BLaER1 treated with 17β-estradiol and CSF1 and Interleukin-3, amounts not matched to agents 10 nM and 100 nM (cell line): Measurements from ENCODE around the gene DCC.

ENCODE experiments used
- H3K27ac ChIP-seq, 11 experiments: shearing (Covaris generic); formaldehyde crosslinking; 2 replicates each; pipeline ENCODE4 v1.8.1; 2022
- H3K27me3 ChIP-seq, 11 experiments: shearing (Covaris generic); formaldehyde crosslinking; 2 replicates each; pipeline ENCODE4 v1.8.1; 2022
- H3K36me3 ChIP-seq, 11 experiments: shearing (Covaris generic); formaldehyde crosslinking; 2 replicates each; pipeline ENCODE4 v1.8.1; 2022
- H3K4me1 ChIP-seq, 10 experiments: shearing (Covaris generic); formaldehyde crosslinking; 2 replicates each; pipeline ENCODE4 v1.8.1; 2022
- H3K4me2 ChIP-seq, 11 experiments: shearing (Covaris generic); formaldehyde crosslinking; 2 replicates each; pipeline ENCODE4 v1.8.1; 2022
- H3K4me3 ChIP-seq, 10 experiments: shearing (Covaris generic); formaldehyde crosslinking; 2 replicates each; pipeline ENCODE4 v1.8.1; 2022
- H3K9ac ChIP-seq, 11 experiments: shearing (Covaris generic); formaldehyde crosslinking; 2 replicates each; pipeline ENCODE4 v1.8.1; 2022
- H3K9me3 ChIP-seq, 11 experiments: shearing (Covaris generic); formaldehyde crosslinking; replicated peaks in 1 of 11; 2 replicates each; pipeline ENCODE4 v1.8.1; 2022
- H4K20me1 ChIP-seq, 11 experiments: shearing (Covaris generic); formaldehyde crosslinking; 2 replicates each; pipeline ENCODE4 v1.8.1; 2022
- Cebpa-rat ChIP-seq, 11 experiments: shearing (Covaris generic); IDR thresholded peaks; 2 replicates each; pipeline ENCODE4 v1.8.1; 2022

DCC gene

DNA sequence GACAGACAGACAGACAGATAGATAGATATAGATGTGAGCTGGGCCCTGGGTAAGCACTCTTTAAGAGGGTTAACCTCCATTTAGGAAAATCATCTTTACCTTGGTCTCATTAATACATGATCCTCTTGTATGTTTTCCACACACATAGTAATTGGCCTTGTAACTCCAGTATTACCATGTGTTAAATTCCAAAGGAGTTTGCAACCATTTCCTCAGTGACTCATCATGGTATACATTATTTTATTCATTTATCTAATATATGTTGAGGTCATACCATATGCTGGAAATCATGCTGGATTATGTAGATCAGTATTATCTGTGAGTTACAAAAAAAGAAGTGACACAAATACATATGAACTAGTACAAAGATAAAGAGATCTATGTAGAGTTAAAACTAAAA, 504.3 kb downstream of the DCC start:
- Histone ChIP-seq H4K20me1 (no peaks in the 10 kb centered on the region), H3K27ac (no peak overlapping the region), H3K9me3 (no peaks in the 10 kb centered on the region), H3K27me3 (no peaks in the 10 kb centered on the region), H3K4me2 (no peak overlapping the region), H3K4me1 (no peaks in the 10 kb centered on the region), H3K4me3 (no peak overlapping the region), H3K9ac (no peak overlapping the region), H3K36me3 (no peaks in the 10 kb centered on the region)
- TF ChIP-seq Cebpa-rat (IDR thresholded peaks at IDR 0.05) = no peak

DNA sequence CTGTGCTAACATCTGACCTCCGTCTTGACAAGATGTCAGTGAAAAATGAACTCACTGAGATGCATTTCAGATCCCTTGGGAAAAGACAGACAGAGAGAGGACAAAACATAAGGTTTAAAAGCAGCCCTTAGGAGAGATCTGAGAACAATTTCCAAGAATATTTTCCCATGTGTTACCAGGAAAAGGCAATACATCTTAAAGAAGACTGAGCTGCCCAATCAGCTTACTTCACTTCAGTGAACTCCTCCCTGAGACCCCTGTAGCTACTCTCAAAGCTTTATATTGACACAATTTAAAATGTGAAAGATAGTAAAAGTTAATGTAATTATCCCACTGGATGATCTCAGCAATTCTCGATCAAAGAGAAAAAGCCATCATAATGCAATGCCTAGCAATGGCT, 505.0 kb downstream of the DCC start:
- Histone ChIP-seq H4K20me1 (no peaks in the 10 kb centered on the region), H3K36me3 (no peaks in the 10 kb centered on the region), H3K27ac (no peak overlapping the region), H3K9ac (no peak overlapping the region), H3K4me1 (no peaks in the 10 kb centered on the region), H3K9me3 (no peaks in the 10 kb centered on the region), H3K27me3 (no peaks in the 10 kb centered on the region), H3K4me3 (no peak overlapping the region), H3K4me2 (no peak overlapping the region)
- no peak for TF ChIP-seq Cebpa-rat (IDR thresholded peaks at IDR 0.05)

GRCh38 chr18:52850031-52850560, 510.1 kb downstream of the DCC start:
- no peaks in the 10 kb centered on the region for H3K36me3 ChIP-seq
- H3K4me1 ChIP-seq = no peaks in the 10 kb centered on the region
- H3K9me3 ChIP-seq = no peaks in the 10 kb centered on the region
- no peaks in the 10 kb centered on the region for H4K20me1 ChIP-seq
- H3K27me3 ChIP-seq = no peaks in the 10 kb centered on the region
- H3K27ac ChIP-seq = no peak overlapping the region
- TF ChIP-seq Cebpa-rat (IDR thresholded peaks at IDR 0.05) = no peak
- H3K9ac ChIP-seq = no peak overlapping the region
- H3K4me2 ChIP-seq = no peak overlapping the region
- H3K4me3 ChIP-seq = no peak overlapping the region

- Histone ChIP-seq H3K27me3 (no peaks in the 10 kb centered on the region), H3K4me1 (no peaks in the 10 kb centered on the region), H3K4me3 (no peak overlapping the region), H4K20me1 (no peaks in the 10 kb centered on the region), H3K9me3 (no peaks in the 10 kb centered on the region), H3K27ac (no peak overlapping the region), H3K36me3 (no peaks in the 10 kb centered on the region), H3K9ac (no peak overlapping the region), H3K4me2 (no peak overlapping the region)
- no peak for TF ChIP-seq Cebpa-rat (IDR thresholded peaks at IDR 0.05)
Measured at GRCh38 chr18:52861558-52861957, 521.6 kb downstream of the DCC start.

DNA sequence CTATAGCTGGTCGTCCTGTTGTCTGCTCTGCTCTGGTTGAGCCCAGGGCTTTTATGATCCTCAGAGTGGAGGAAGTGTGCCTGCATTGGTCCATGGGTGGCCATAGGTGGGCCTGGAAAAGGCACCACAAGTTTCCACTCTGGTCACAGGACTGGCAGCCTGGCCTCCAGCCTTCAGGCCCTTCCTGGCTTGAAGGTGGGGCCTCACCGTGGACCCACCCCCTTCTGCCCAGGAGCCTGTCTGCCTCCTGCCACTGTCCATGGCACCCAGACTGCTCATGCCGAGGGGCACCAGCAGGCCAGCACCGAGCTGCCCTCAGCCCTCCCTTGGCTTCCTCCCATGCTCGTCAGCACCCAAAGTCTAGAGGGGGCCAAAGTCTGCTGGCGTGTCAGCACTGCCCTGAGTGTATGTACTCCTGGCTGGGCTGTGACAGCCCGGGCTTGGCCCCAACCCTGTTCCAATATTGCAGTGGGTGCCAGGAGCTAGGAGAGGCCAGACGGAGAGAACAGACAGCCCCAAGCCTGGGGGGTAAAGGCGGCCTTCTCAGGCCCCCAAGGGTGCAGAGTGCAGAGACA, 529.4 kb downstream of the DCC start:
- Histone ChIP-seq H3K4me2 (no peak overlapping the region), H3K4me1 (peaks cover 0 to 11% (median 0%) of the 10 kb centered on the region in 10 experiments; a peak in 3 of 20 replicates), H4K20me1 (no peaks in the 10 kb centered on the region), H3K27me3 (no peaks in the 10 kb centered on the region), H3K9ac (no peak overlapping the region), H3K27ac (no peak overlapping the region), H3K9me3 (peaks cover 11 to 27% (median 21%) of the 10 kb centered on the region in 11 experiments; a peak in 20 of 22 replicates), H3K36me3 (no peaks in the 10 kb centered on the region), H3K4me3 (no peak overlapping the region)
- TF ChIP-seq Cebpa-rat (IDR thresholded peaks at IDR 0.05) = no peak

GRCh38 chr18:52869942-52870907, 530.2 kb downstream of the DCC start:
- Histone ChIP-seq H3K9ac (no peak overlapping the region), H3K36me3 (no peaks in the 10 kb centered on the region), H3K4me3 (no peak overlapping the region), H3K9me3 (peaks cover 11 to 27% (median 21%) of the 10 kb centered on the region in 11 experiments; a peak in 20 of 22 replicates), H3K4me2 (no peak overlapping the region), H3K27ac (no peak overlapping the region), H3K27me3 (no peaks in the 10 kb centered on the region), H3K4me1 (peaks cover 0 to 11% (median 0%) of the 10 kb centered on the region in 10 experiments; a peak in 3 of 20 replicates), H4K20me1 (no peaks in the 10 kb centered on the region)
- TF ChIP-seq Cebpa-rat (IDR thresholded peaks at IDR 0.05) = no peak

GRCh38 chr18:52874774-52875173, 534.8 kb downstream of the DCC start:
- H3K36me3 ChIP-seq = no peaks in the 10 kb centered on the region
- no peaks in the 10 kb centered on the region for H4K20me1 ChIP-seq
- no peak overlapping the region for H3K9ac ChIP-seq
- no peak for TF ChIP-seq Cebpa-rat (IDR thresholded peaks at IDR 0.05)
- no peak overlapping the region for H3K27ac ChIP-seq
- H3K4me1 ChIP-seq = peaks cover 0 to 39% (median 24%) of the 10 kb centered on the region in 10 experiments; a peak in 16 of 20 replicates
- H3K9me3 ChIP-seq = peaks cover 5 to 14% (median 10%) of the 10 kb centered on the region in 11 experiments; a peak in 19 of 22 replicates
- no peak overlapping the region for H3K4me3 ChIP-seq
- H3K27me3 ChIP-seq = no peaks in the 10 kb centered on the region
- H3K4me2 ChIP-seq = no peak overlapping the region

GRCh38 chr18:52875725-52876124, 535.7 kb downstream of the DCC start:
- Histone ChIP-seq H3K4me2 (no peak overlapping the region), H3K9me3 (peaks cover 0 to 12% (median 6%) of the 10 kb centered on the region in 11 experiments; a peak in 15 of 22 replicates), H3K4me3 (no peak overlapping the region), H3K36me3 (no peaks in the 10 kb centered on the region), H3K4me1 (peaks cover 0 to 32% (median 24%) of the 10 kb centered on the region in 10 experiments; a peak in 16 of 20 replicates), H3K27me3 (no peaks in the 10 kb centered on the region), H4K20me1 (no peaks in the 10 kb centered on the region), H3K27ac (no peak overlapping the region), H3K9ac (no peak overlapping the region)
- no peak for TF ChIP-seq Cebpa-rat (IDR thresholded peaks at IDR 0.05)

DNA sequence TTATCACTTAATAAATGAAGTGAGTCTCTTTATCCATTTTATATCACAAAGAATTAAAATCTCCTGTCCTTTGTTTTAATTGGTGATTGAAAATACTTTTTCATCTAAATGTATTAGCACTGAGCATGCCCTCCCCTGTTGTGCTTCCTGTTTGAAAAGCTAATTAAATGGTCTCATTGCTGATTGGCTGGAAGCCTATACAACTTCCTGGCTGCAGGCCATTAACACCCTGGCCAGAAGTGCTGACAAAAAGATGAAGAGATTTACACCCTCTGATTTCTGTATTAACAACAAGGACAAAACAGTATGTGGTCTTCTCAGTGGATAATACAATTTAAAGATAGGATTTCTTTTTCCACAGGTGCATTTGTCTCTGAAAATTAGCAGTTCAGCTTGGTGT, 548.0 kb downstream of the DCC start:
- H3K9ac ChIP-seq = no peak overlapping the region
- no peaks in the 10 kb centered on the region for H3K4me1 ChIP-seq
- H3K27ac ChIP-seq = no peak overlapping the region
- no peak overlapping the region for H3K4me3 ChIP-seq
- no peaks in the 10 kb centered on the region for H4K20me1 ChIP-seq
- peaks cover 0 to 6% (median 0%) of the 10 kb centered on the region in 11 experiments; a peak in 18 of 22 replicates for H3K9me3 ChIP-seq
- no peak overlapping the region for H3K4me2 ChIP-seq
- no peaks in the 10 kb centered on the region for H3K36me3 ChIP-seq
- TF ChIP-seq Cebpa-rat (IDR thresholded peaks at IDR 0.05) = no peak
- no peaks in the 10 kb centered on the region for H3K27me3 ChIP-seq
